Gastroesophageal sphincter (tissue), 3 donors: Measurements from ENCODE around the gene MYO1D.

ENCODE experiments used
- CTCF ChIP-seq, 4 experiments: fragments of 200-600 bp in 2 of 4; fragments of 450-650 bp in 2 of 4; sonication (generic) in 1 of 4; IDR thresholded peaks; one replicate each; pipeline ENCODE4 v1.5.1; 2017 to 2019; ENCODE audit warnings: antibody characterized with exemption in 4 of 4, mild to moderate bottlenecking in 2 of 4, moderate library complexity in 2 of 4
- EP300 ChIP-seq: sonication (generic); formaldehyde crosslinking; IDR thresholded peaks from one replicate; pipeline ENCODE4 v1.6.1; 2017; ENCODE audit warnings: antibody characterized with exemption, mild to moderate bottlenecking
- POLR2A ChIP-seq, 2 donors: fragments of 450-650 bp; IDR thresholded peaks; one replicate each; pipeline ENCODE4 v1.6.1; 2017; ENCODE audit warnings: antibody characterized with exemption in 2 of 2, mild to moderate bottlenecking in 2 of 2, moderate library complexity in 1 of 2
- POLR2AphosphoS5 ChIP-seq: sonication (generic); formaldehyde crosslinking; IDR thresholded peaks from one replicate; pipeline ENCODE4 v1.6.1; 2017; ENCODE audit warnings: antibody characterized with exemption

- TF ChIP-seq CTCF (IDR thresholded peaks at IDR 0.05) (no peak), EP300 (no peak), POLR2AphosphoS5 (no peak), POLR2A (IDR thresholded peaks at IDR 0.05) (no peak)
These were observed 124.0 kb downstream of the MYO1D start for GRCh38 chr17:32752934-32753333.
